Caki2 (cell line): ENCODE measurements around the gene SLC25A11. TPM values are rescaled to one million over a fixed set of nuclear protein-coding genes. Genes with fewer than 3 reads are reported as not detected.
A peak's percentile ranks its signal among the peaks of the same experiment; 100 is the strongest.

Experiments
- DNase-seq: peaks from one replicate; pipeline ENCODE4 v3.0.0-alpha.2; 2015; ENCODE audit warnings: low read depth
- in situ Hi-C: cut with HindIII; loops from 2 replicates; pipeline ENCODE4 v1.10.0; 2016; ENCODE audit warnings: low sequenced_read_pairs, low pct_unique_long_range_greater_than_20kb, mixed read lengths
- total RNA-seq: library from RNA; depleted of rRNA; stranded (reverse); fragments of >200 nt; shearing (Covaris generic); gene quantifications from 2 replicates; pipeline ENCODE4 v1.2.3, GENCODE V29; 2014; ENCODE audit warnings: low replicate concordance

The SLC25A11 gene
- total RNA-seq, 1 experiment from 2014 or later: 89.3 TPM

DNA sequence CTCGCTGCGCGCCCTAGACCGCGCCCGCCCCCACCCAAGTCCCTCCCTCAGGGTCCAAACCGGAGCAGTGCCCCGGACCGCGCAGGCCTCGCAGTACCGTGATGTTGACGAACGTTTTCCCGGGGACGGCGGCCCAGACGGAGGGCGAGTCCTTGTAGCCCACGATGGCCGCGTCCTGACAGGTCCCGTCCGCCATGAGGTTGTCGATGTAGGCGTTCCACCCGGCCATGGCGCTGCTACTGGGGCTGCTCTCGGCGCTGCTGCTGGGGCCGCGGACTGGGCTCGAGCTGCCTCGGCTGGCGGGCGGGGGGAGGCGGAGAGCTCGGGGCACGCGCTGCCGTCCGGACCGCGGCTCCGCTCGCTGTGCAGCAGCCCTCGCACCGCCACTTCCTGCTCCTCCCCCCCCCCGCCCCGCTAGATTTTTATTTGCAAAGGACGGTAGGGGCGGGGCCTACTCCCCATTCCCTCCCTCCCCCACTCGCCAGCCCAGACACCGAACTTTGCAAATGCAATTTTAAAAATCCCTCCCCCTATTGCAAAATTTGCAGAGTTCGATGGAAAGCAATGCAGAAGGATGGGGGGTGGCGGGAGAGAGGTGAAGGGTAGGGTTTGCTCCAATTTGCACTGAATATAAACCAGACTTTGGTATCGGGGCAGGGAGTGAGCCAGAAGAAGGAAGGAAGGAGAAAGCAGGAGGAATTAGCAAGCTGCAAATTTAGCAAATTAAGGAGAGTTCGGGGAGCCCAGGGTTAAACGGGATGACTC, 8.5 kb upstream of the SLC25A11 start, which contains the start of gene PFN1:
PFN1 (minus strand) TSS at position 365 of the 765 bp plus-strand sequence; CDS start at position 229, 136 bp downstream.
- peak; percentile 87 for DNase-seq
- in situ Hi-C loops: no loop called here

DNA sequence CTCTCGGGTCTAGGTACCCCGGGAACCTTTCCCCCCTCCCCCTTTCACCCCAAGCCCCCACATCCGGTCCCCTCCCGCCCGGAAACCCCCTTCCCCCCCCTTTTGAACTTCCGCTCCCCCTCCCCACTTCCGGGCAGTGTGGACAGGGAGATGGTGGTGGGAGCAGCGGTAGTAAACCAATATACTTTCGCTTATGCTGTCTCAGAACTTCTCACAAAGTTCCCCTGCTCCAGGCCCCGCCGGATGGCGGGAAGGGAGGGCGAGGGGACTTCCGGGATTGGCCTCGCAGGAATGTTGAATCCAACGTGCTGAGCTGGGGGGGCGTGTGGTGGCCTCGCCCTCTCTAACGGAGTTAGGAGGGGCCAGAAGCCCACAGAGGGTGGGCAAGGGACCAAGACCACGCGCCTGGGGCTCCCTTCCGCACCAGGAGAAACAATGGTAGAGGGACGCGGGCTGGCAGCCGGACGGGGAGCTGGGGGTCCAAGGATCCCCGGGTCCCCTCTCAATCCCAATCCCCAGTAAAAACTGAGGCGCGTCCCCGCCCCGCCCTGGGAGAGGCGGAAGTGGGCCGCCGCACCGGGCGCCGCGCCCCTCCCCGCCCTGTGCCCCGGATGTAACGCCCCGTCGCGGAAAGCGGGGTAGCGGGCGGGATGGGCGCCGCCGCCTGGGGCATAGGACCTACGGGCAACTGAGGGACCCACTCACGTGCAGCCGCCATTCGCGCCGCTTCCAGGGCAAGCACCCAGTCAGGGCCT, 7.7 kb upstream of the SLC25A11 start:
- DNase-seq: peak; percentile 63
- in situ Hi-C loops: no loop called here

DNA sequence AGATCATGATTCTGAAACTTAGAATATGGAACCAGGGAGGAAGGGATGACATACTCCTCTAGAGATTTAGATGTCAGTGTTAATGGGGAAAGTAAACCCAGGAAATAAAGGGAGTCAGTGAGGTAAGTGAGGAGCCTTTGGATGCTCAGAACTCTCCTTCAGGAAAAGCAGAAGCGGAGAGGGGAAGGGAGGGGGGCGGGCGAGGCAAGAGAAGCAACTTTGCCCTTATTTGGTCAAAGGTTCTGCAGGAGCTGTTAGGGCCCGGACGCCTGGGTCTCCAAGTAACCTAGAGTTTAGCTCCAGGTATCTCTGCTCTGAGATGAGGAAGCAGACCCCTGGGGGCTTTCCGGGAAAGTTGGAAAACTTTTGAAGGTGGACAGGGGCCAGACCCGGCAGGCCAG, 7.2 kb upstream of the SLC25A11 start:
- in situ Hi-C loops: no loop called here
- DNase-seq: peak; percentile 26

DNA sequence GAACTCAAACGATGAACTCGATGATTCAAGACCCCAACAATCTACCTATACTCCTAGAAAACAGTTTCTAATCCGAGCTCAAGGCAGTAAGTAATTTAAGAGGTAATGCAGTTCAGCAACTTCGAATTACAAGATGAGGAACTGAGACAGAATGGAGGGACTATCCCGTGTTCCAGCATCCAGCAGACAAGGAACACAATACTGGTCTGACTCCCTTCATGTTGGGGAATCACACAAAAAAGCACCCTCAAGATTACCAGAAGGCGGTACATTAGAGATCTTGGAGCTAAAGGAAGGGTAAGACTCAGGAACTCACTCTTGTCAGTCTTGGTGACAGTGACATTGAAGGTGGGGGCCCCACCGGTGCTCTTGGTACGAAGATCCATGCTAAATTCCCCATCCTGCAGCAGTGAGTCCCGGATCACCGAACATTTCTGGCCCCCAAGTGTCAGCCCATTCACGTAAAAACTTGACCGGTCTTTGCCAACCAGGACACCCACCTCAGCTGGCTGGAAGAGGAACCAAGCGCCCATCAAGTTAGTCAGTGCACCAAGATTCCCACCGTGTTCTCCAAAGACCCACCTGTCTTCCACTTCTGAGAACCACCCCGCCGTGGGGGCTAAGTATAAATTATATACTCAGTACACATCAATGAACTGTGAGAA, 6.6 kb upstream of the SLC25A11 start:
- in situ Hi-C loops: no loop called here
- DNase-seq: no peak

DNA sequence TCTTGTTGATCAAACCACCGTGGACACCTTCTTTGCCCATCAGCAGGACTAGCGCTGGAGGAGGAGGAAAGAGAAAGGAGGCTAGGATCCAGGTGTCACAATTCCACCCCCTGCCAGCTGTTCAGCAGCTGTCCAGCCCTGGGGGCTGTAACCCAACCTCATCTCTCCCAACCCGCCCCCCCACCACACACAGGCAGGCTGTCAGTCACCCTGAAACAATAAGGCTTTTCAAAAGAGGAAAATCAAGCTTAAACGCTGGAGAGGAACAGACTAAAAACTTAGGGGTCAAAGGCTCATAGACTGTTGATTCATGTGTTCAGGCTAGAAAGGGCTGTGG, 6.1 kb upstream of the SLC25A11 start:
- no peak for DNase-seq
- in situ Hi-C loops: no loop called here

DNA sequence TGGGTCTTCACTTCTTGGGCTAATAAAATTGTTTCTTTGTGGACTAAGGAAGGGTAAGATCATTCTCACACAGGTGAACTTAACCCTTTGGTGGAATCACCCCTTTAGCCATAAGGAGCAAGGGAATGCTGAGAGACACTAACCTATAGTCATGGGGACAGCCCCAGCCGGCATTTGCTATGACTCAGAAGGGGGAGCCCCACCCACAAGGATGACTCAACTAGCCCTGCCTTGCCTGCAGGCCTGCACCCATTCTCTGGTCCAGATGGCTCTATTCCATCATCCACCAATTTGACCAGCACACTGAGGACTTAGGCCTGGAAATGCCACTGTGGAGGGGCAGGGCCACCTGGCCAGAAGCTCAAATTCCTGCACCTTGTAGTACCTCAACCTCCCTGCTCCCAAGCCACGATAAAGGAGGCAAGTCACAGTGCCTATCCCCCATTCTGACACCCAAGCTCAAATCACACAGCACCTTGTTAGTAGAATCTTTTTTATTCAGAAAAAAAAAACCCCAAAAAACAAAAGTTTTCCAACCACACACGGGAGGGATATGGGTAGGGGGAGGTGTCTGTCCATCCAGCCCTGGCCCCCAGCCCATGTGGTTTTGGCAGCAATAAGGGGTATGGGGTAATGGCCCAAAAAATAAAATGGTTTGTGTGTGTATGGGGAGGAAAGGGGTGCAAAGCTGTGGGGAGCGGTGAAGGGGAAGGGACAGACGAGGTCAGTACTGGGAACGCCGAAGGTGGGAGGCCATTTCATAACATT, 5.5 kb upstream of the SLC25A11 start:
- peak; percentile 71 for DNase-seq
- in situ Hi-C loops: no loop called here

DNA sequence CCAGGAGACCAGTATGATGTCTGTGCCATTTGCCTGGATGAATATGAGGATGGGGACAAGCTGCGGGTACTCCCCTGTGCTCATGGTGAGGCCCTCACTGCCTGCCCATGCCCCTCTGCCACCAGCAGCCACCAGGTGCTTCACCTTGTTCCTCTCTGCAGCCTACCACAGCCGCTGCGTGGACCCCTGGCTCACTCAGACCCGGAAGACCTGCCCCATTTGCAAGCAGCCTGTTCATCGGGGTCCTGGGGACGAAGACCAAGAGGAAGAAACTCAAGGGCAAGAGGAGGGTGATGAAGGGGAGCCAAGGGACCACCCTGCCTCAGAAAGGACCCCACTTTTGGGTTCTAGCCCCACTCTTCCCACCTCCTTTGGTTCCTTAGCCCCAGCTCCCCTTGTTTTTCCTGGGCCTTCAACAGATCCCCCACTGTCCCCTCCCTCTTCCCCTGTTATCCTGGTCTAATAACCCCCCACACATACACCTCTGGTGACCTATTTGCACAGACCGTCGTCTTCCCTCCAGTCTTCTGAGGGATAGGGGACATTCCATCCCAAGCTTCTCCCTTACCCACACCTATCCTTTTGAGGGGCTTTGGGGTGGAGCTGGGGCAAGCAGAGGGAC, 4.8 kb upstream of the SLC25A11 start:
- in situ Hi-C loops: no loop called here

DNA sequence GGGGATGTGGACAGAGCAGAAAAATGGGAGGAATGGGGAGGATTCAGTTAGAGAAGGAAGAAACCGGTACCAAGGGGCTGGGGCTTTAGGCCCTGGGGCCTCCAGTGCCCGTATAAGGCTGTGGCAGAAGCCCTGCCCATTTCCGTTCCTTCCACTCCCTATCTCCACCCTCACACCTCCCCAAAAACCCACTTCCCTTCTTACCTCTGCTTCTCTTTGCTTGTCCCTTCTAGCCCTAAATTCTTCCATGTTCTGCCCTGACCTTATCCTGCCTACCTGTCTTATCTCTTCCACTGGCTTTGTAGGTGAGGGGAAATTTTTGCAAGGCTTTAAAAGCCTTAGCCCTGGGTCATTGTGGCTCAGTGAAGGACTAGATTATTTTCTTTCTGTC, 4.3 kb upstream of the SLC25A11 start:
- no peak for DNase-seq
- in situ Hi-C loops: no loop called here

More for the DNA sequence above, 4.8 kb upstream of the SLC25A11 start:
- DNase-seq: no peak

DNA sequence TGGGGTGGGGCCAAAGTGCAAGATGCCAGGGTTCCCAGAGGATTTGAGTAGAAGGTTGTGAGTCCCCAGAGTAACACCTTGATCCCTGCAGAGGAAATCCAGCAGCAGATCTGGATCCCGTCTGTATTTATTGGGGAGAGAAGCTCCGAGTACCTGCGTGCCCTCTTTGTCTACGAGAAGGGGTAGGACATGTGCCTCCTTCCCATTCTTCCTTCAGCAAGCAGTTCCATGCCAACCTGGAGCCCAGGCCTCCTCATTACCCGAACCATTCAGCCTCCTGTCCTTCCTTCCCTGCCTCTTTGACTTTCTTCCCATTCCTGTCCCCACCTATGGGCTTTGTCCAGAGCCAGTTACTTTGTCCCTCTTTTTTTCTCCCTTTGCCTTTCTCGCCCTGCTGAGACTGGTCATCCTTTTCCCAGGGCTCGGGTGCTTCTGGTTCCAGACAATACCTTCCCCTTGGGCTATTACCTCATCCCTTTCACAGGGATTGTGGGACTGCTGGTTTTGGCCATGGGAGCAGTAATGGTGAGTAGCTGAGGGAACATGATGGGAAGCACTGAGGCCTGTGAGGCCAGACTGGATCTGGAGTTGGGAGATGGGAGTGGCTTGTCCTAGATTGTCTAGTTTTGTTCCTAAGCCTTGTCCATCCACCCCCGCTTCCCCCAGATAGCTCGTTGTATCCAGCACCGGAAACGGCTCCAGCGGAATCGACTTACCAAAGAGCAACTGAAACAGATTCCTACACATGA, 3.1 kb upstream of the SLC25A11 start:
- no peak for DNase-seq
- in situ Hi-C loops: no loop called here

DNA sequence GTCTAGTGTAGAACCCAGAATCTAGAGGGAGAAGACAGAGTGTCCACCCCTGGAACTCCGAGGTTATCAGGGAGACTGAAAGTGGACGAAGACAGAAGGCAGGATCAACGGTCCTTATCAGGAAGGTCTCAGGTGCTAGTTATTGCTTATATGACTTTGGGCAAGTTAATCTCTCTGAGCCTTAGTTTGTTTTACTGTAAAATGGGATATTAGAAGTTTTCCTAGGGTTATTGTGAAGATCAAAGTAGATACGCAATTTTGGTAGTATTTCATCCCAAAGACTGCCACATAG, 1.4 kb upstream of the SLC25A11 start:
- DNase-seq: no peak
- in situ Hi-C loops: no loop called here

DNA sequence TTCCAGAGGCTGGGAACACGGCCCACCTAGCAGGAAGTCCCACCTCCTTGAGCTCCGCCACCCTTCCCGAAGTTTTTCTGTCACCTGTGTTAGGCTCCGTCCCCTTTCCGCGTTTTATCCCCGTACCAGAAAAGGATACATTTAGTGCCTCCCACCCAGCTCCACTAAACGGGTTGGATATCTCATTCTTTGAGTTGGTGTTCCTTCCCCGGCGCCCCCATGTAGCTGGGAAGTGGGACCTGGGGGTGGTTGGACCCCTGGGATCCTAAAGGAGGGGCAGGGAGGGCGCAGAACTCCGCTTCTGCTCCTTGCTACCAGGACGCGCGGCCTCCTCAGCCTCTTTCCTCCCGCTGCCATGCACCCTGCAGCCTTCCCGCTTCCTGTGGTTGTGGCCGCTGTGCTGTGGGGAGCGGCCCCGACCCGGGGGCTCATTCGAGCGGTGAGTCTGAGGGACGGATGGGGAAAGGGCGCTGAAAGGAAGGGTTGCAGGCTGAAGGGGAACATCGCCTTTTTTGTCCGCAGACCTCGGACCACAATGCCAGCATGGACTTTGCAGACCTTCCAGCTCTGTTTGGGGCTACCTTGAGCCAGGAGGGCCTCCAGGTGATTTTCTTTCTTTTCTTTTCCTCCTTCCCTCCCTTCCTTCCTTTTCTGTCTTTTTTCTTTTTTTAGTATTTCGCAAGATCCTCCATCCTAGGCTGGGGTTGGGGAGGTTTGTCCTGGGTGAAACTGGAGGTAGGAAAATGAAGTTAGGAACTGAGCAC, 891 bp upstream of the SLC25A11 start:
- in situ Hi-C loops: no loop called here
- DNase-seq: no peak

DNA sequence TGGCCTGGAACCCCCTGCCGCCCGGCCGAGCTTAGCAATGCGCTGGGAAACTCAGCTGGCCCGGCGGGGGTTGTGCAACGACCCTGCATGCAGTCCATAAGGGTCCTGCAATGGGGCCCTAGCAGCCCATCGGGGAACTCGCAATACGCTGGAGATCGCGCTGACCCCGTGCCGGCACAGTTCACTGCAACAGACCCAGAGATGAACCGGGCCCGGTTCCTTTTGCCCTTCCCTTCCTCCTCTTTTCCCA, 375 bp downstream of the SLC25A11 start:
- no peak for DNase-seq

DNA sequence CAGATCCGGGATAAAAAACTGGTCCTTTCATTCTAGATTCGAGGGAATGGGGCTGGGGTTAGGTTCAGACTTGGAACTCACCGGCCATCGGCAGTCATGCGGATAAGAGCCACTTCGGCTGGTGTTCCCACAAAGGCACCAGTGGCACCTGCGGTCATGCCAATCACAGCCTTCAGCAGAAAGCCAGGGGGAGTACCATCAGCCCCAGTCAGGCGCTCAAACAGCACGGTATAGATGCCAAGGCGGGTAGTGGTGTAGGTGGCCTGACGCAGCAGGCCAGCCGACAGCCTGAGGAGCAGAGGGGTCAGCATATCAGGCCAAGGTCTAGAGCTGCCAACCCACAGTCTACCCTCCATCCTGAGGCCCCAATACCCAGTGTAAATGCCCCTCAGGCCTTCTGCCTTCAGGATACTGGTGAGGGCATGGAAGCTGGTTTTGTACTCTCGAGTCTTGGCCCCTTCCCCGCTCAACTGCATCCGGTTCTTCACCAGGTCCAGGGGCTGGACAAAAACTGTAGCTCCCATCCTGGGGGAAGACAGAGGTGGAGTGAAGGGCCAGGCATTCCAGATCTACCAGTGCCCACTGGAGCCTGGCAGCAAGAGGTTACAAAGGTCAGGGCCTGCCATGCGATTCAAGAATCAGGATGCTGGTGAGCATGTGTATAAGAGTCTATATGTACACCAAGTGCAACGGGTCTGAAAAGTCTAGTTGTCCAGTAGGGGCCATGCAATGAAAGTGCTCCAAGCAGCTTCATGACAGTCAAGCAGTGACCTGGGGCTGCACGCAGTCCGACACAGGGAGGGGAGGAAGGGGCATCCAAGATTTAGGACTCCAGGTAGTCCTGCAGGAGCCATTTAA, 929 bp downstream of the SLC25A11 start:
- in situ Hi-C loops: no loop called here

More for the DNA sequence above, 375 bp downstream of the SLC25A11 start:
- in situ Hi-C loops: no loop called here

DNA sequence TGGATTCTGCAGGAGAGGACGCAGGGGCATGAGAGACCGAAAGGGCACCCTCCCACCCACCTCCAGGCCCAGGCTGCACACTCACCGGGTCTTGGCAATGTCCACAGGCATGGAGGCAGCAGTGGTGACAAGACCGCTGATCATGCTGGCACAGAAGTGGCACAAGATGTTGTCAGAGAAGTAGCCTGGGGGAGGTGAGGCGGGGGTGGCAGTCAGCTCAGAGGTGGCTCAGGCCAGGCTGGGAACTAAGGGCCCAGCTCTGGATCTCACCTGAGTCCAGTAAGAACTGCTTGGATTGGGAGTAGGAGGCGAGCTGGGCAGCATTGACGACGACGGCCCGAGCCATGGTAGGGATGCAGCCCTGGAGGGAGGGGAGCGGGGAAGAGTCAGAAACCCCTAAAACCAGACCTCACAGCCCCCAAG, 1.8 kb downstream of the SLC25A11 start:
- no peak for DNase-seq
- in situ Hi-C loops: no loop called here

More for the DNA sequence above, 929 bp downstream of the SLC25A11 start:
- no peak for DNase-seq

DNA sequence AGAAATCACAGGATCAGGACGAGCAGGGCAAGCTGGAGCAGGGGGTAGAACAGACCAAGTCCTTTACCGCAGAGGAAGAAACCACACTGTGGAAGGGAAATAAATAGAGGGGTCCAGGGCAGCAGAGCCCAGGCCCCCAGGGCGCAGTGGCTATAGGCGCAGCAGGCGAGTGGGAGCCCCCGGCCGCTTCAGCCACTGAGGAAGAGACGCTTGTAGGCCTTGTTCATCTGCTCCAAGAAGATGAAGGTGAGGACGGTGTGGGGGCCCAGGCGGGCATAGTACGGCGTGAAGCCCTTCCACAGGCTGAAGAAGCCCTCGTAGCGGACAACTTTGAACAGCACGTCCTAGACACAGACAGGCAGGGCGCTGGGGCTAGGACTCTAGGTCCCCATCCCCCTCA, 2.3 kb downstream of the SLC25A11 start:
- in situ Hi-C loops: no loop called here
- no peak for DNase-seq

DNA sequence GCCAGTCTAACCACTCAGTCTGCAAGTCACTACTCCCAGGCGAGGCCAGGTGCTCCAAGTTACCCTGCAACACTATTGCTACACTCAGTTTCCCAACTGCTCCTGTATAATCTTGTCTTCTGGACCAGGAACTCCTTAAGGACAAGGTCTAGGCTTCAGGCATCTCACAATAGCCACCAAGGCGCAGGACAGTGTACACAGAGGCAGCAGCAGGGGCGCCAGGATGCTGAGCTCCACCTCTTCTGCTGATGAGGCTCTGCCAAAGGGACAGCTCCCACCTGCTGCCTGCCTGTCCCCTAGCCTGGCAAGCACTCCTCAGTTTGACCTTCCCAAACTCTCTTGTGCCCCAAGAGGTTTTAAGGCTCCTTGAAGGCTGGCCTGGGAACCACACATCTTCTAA, 3.4 kb downstream of the SLC25A11 start:
- in situ Hi-C loops: no loop called here
- DNase-seq: no peak
